Activated CD8-positive, alpha-beta memory T cell treated with anti-CD3 and anti-CD28 coated beads, Interleukin-2, amount 10 ng/mL, durations not matched to agents 7 days and 5 days (primary cell): ENCODE results near the gene MYH14. TPM values are rescaled to one million over a fixed set of nuclear protein-coding genes. Genes with fewer than 3 reads are reported as not detected.

Experiments used
- total RNA-seq, 2 experiments: library from RNA; stranded (reverse); gene quantifications; one replicate each; pipeline ENCODE4 v1.2.3, GENCODE V29; 2021

The MYH14 gene
- total RNA-seq, 2 experiments from 2014 or later: not detected

Other genes starting within 250 kb of the MYH14 start
- not detected for gene SIGLEC11, start 242.4 kb upstream of the MYH14 start, total RNA-seq
- 10 to 100 TPM; 70.5 to 71.3 TPM for gene VRK3, start 178.2 kb upstream of the MYH14 start, total RNA-seq
- 1 to 10 TPM; 7.9 to 8.4 TPM for gene ZNF473, start 177.6 kb upstream of the MYH14 start, total RNA-seq
- gene IZUMO2, start 40.3 kb upstream of the MYH14 start, total RNA-seq: not detected
- 1 to 10 TPM; 1.3 to 2.3 TPM for gene KCNC3, start 125.8 kb downstream of the MYH14 start, total RNA-seq
- 1 to 10 TPM; 5.3 to 8.8 TPM for gene NAPSA, start 162.0 kb downstream of the MYH14 start, total RNA-seq
- gene NR1H2, start 172.8 kb downstream of the MYH14 start, total RNA-seq: 10 to 100 TPM; 62.2 to 69.8 TPM
- gene POLD1, start 180.7 kb downstream of the MYH14 start, total RNA-seq: 100 to 1,000 TPM; 158 to 215 TPM
- under 1 TPM; 0.23 to 0.66 TPM for gene SPIB, start 215.3 kb downstream of the MYH14 start, total RNA-seq
- gene MYBPC2, start 229.3 kb downstream of the MYH14 start, total RNA-seq: not detected